ENCODE results near the gene DIAPH1. TPM values are rescaled to one million over a fixed set of nuclear protein-coding genes. Genes with fewer than 3 reads are reported as not detected.

Gene DIAPH1
- total RNA-seq, 1 donor from 2014 or later: 16.7 TPM

GRCh38 chr5:141517880-141518617 lies 100.8 kb downstream of the DIAPH1 start:
- H3K9ac ChIP-seq (ENCODE audit: low read depth in 1 of 3, low read length in 3 of 3): peak overlapping the region in 1 of 3 donors; percentile 15
- no peaks in the 10 kb centered on the region for H3K27me3 ChIP-seq (ENCODE audit: control insufficient read depth in 3 of 3, insufficient read depth in 3 of 3, low read length in 3 of 3)
- H3K4me1 ChIP-seq (ENCODE audit: control insufficient read depth in 3 of 3, insufficient read depth in 3 of 3, low read length in 3 of 3): peaks cover 93 to 97% (median 96%) of the 10 kb centered on the region in 3 donors
- no peak overlapping the region for H3K4me3 ChIP-seq (ENCODE audit: low read length in 3 of 3)
- peak overlapping the region; percentile 96 for H3K27ac ChIP-seq (ENCODE audit: low read depth, low read length)
- no peaks in the 10 kb centered on the region for H3K9me3 ChIP-seq (ENCODE audit: control insufficient read depth in 3 of 3, low read length in 3 of 3)
- peaks cover 9 to 24% (median 16%) of the 10 kb centered on the region in 3 donors for H3K36me3 ChIP-seq (ENCODE audit: control insufficient read depth in 3 of 3, insufficient read depth in 3 of 3, low read length in 3 of 3)

GRCh38 chr5:141517312-141517711 lies 101.5 kb downstream of the DIAPH1 start:
- no peak overlapping the region for H3K9ac ChIP-seq (ENCODE audit: low read depth in 1 of 3, low read length in 3 of 3)
- H3K27me3 ChIP-seq (ENCODE audit: control insufficient read depth in 3 of 3, insufficient read depth in 3 of 3, low read length in 3 of 3): no peaks in the 10 kb centered on the region
- H3K4me1 ChIP-seq (ENCODE audit: control insufficient read depth in 3 of 3, insufficient read depth in 3 of 3, low read length in 3 of 3): peaks cover 93 to 97% (median 96%) of the 10 kb centered on the region in 3 donors
- no peak overlapping the region for H3K4me3 ChIP-seq (ENCODE audit: low read length in 3 of 3)
- peak overlapping the region; percentile 96 for H3K27ac ChIP-seq (ENCODE audit: low read depth, low read length)
- peaks cover 9 to 20% (median 14%) of the 10 kb centered on the region in 3 donors for H3K36me3 ChIP-seq (ENCODE audit: control insufficient read depth in 3 of 3, insufficient read depth in 3 of 3, low read length in 3 of 3)
- no peaks in the 10 kb centered on the region for H3K9me3 ChIP-seq (ENCODE audit: control insufficient read depth in 3 of 3, low read length in 3 of 3)

- peak overlapping the region in 2 of 3 donors; percentile 37 to 90 for H3K9ac ChIP-seq (ENCODE audit: low read depth in 1 of 3, low read length in 3 of 3)
- no peaks in the 10 kb centered on the region for H3K9me3 ChIP-seq (ENCODE audit: control insufficient read depth in 3 of 3, low read length in 3 of 3)
- no peak overlapping the region for H3K4me3 ChIP-seq (ENCODE audit: low read length in 3 of 3)
- peak overlapping the region; percentile 96 for H3K27ac ChIP-seq (ENCODE audit: low read depth, low read length)
- H3K36me3 ChIP-seq (ENCODE audit: control insufficient read depth in 3 of 3, insufficient read depth in 3 of 3, low read length in 3 of 3): peaks cover 15 to 26% (median 19%) of the 10 kb centered on the region in 3 donors
- H3K4me1 ChIP-seq (ENCODE audit: control insufficient read depth in 3 of 3, insufficient read depth in 3 of 3, low read length in 3 of 3): peaks cover 88 to 95% (median 93%) of the 10 kb centered on the region in 3 donors
- no peaks in the 10 kb centered on the region for H3K27me3 ChIP-seq (ENCODE audit: control insufficient read depth in 3 of 3, insufficient read depth in 3 of 3, low read length in 3 of 3)
These were observed 102.2 kb downstream of the DIAPH1 start for GRCh38 chr5:141516672-141517025.

GRCh38 chr5:141515946-141516671 lies 102.7 kb downstream of the DIAPH1 start:
- H3K9me3 ChIP-seq (ENCODE audit: control insufficient read depth in 3 of 3, low read length in 3 of 3): no peaks in the 10 kb centered on the region
- peaks cover 83 to 90% (median 87%) of the 10 kb centered on the region in 3 donors for H3K4me1 ChIP-seq (ENCODE audit: control insufficient read depth in 3 of 3, insufficient read depth in 3 of 3, low read length in 3 of 3)
- H3K4me3 ChIP-seq (ENCODE audit: low read length in 3 of 3): no peak overlapping the region
- H3K27me3 ChIP-seq (ENCODE audit: control insufficient read depth in 3 of 3, insufficient read depth in 3 of 3, low read length in 3 of 3): no peaks in the 10 kb centered on the region
- H3K9ac ChIP-seq (ENCODE audit: low read depth in 1 of 3, low read length in 3 of 3): peak overlapping the region in 2 of 3 donors; percentile 37 to 90
- H3K27ac ChIP-seq (ENCODE audit: low read depth, low read length): peak overlapping the region; percentile 96
- H3K36me3 ChIP-seq (ENCODE audit: control insufficient read depth in 3 of 3, insufficient read depth in 3 of 3, low read length in 3 of 3): peaks cover 20 to 31% (median 25%) of the 10 kb centered on the region in 3 donors

GRCh38 chr5:141515141-141515540 lies 103.7 kb downstream of the DIAPH1 start:
- Histone ChIP-seq H3K4me1 (ENCODE audit: control insufficient read depth in 3 of 3, insufficient read depth in 3 of 3, low read length in 3 of 3) (peaks cover 77 to 80% (median 80%) of the 10 kb centered on the region in 3 donors), H3K27ac (ENCODE audit: low read depth, low read length) (peak overlapping the region; percentile 96), H3K27me3 (ENCODE audit: control insufficient read depth in 3 of 3, insufficient read depth in 3 of 3, low read length in 3 of 3) (no peaks in the 10 kb centered on the region), H3K9ac (ENCODE audit: low read depth in 1 of 3, low read length in 3 of 3) (peak overlapping the region; percentile 25 to 90 (median 28)), H3K9me3 (ENCODE audit: control insufficient read depth in 3 of 3, low read length in 3 of 3) (no peaks in the 10 kb centered on the region), H3K4me3 (ENCODE audit: low read length in 3 of 3) (no peak overlapping the region), H3K36me3 (ENCODE audit: control insufficient read depth in 3 of 3, insufficient read depth in 3 of 3, low read length in 3 of 3) (peaks cover 23 to 37% (median 27%) of the 10 kb centered on the region in 3 donors)

GRCh38 chr5:141514330-141515133 lies 104.3 kb downstream of the DIAPH1 start:
- peak overlapping the region; percentile 73 to 91 (median 79) for H3K4me3 ChIP-seq (ENCODE audit: low read length in 3 of 3)
- peak overlapping the region; percentile 28 to 90 (median 63) for H3K9ac ChIP-seq (ENCODE audit: low read depth in 1 of 3, low read length in 3 of 3)
- no peaks in the 10 kb centered on the region for H3K27me3 ChIP-seq (ENCODE audit: control insufficient read depth in 3 of 3, insufficient read depth in 3 of 3, low read length in 3 of 3)
- no peaks in the 10 kb centered on the region for H3K9me3 ChIP-seq (ENCODE audit: control insufficient read depth in 3 of 3, low read length in 3 of 3)
- H3K4me1 ChIP-seq (ENCODE audit: control insufficient read depth in 3 of 3, insufficient read depth in 3 of 3, low read length in 3 of 3): peaks cover 76 to 79% (median 78%) of the 10 kb centered on the region in 3 donors
- peak overlapping the region; percentile 96 for H3K27ac ChIP-seq (ENCODE audit: low read depth, low read length)
- H3K36me3 ChIP-seq (ENCODE audit: control insufficient read depth in 3 of 3, insufficient read depth in 3 of 3, low read length in 3 of 3): peaks cover 26 to 35% (median 27%) of the 10 kb centered on the region in 3 donors

GRCh38 chr5:141513627-141514329 lies 105.0 kb downstream of the DIAPH1 start:
- Histone ChIP-seq H3K27me3 (ENCODE audit: control insufficient read depth in 3 of 3, insufficient read depth in 3 of 3, low read length in 3 of 3) (no peaks in the 10 kb centered on the region), H3K4me3 (ENCODE audit: low read length in 3 of 3) (peak overlapping the region; percentile 73 to 91 (median 79)), H3K27ac (ENCODE audit: low read depth, low read length) (peak overlapping the region; percentile 96), H3K9me3 (ENCODE audit: control insufficient read depth in 3 of 3, low read length in 3 of 3) (no peaks in the 10 kb centered on the region), H3K4me1 (ENCODE audit: control insufficient read depth in 3 of 3, insufficient read depth in 3 of 3, low read length in 3 of 3) (peaks cover 78% of the 10 kb centered on the region in 3 donors), H3K36me3 (ENCODE audit: control insufficient read depth in 3 of 3, insufficient read depth in 3 of 3, low read length in 3 of 3) (peaks cover 27 to 30% (median 27%) of the 10 kb centered on the region in 3 donors), H3K9ac (ENCODE audit: low read depth in 1 of 3, low read length in 3 of 3) (peak overlapping the region; percentile 63 to 90 (median 71))

- H3K27me3 ChIP-seq (ENCODE audit: control insufficient read depth in 3 of 3, insufficient read depth in 3 of 3, low read length in 3 of 3): no peaks in the 10 kb centered on the region
- H3K4me3 ChIP-seq (ENCODE audit: low read length in 3 of 3): peak overlapping the region; percentile 73 to 91 (median 79)
- H3K9me3 ChIP-seq (ENCODE audit: control insufficient read depth in 3 of 3, low read length in 3 of 3): no peaks in the 10 kb centered on the region
- H3K9ac ChIP-seq (ENCODE audit: low read depth in 1 of 3, low read length in 3 of 3): peak overlapping the region; percentile 63 to 90 (median 71)
- H3K4me1 ChIP-seq (ENCODE audit: control insufficient read depth in 3 of 3, insufficient read depth in 3 of 3, low read length in 3 of 3): peaks cover 76 to 79% (median 77%) of the 10 kb centered on the region in 3 donors
- peaks cover 27 to 29% (median 27%) of the 10 kb centered on the region in 3 donors for H3K36me3 ChIP-seq (ENCODE audit: control insufficient read depth in 3 of 3, insufficient read depth in 3 of 3, low read length in 3 of 3)
- H3K27ac ChIP-seq (ENCODE audit: low read depth, low read length): peak overlapping the region; percentile 96
These were observed 105.7 kb downstream of the DIAPH1 start for GRCh38 chr5:141512911-141513626.
